NCI-H1436 (cell line): ENCODE results near the gene INPP4B.
"Not testable (repeated sequence)": the region's sequence is repeated elsewhere in the genome, so short reads cannot be mapped to it uniquely, and the experiment has no call there.

Source experiments
- DNase-seq: peaks from one replicate; lab custom pipeline; 2025; lab: John Stamatoyannopoulos, UW

INPP4B gene

GRCh38 chr4:142824368-142824767 is 21.7 kb downstream of the INPP4B start:
- no peak for DNase-seq

- DNase-seq: no peak
These were observed 22.3 kb downstream of the INPP4B start for GRCh38 chr4:142823796-142824195.

GRCh38 chr4:142818476-142818875 is 27.6 kb downstream of the INPP4B start:
- DNase-seq: no peak

GRCh38 chr4:142818031-142818430 is 28.1 kb downstream of the INPP4B start:
- DNase-seq: no peak

- DNase-seq: no peak
These were observed 28.7 kb downstream of the INPP4B start for GRCh38 chr4:142817442-142817841.

- DNase-seq: no peak
These were observed 30.3 kb downstream of the INPP4B start for GRCh38 chr4:142815834-142816233.

GRCh38 chr4:142813388-142813787 is 32.7 kb downstream of the INPP4B start:
- DNase-seq: no peak

GRCh38 chr4:142812091-142812490 is 34.0 kb downstream of the INPP4B start:
- DNase-seq: no peak

- no peak for DNase-seq
These were observed 35.1 kb downstream of the INPP4B start for GRCh38 chr4:142811034-142811433.

- no peak for DNase-seq
These were observed 36.5 kb downstream of the INPP4B start for GRCh38 chr4:142809559-142809958.

- DNase-seq: not testable (repeated sequence)
These were observed 42.2 kb downstream of the INPP4B start for GRCh38 chr4:142803879-142804278.

GRCh38 chr4:142801966-142802365 is 44.1 kb downstream of the INPP4B start:
- DNase-seq: no peak

- DNase-seq: no peak
These were observed 65.0 kb downstream of the INPP4B start for GRCh38 chr4:142781114-142781513.

GRCh38 chr4:142778900-142779299 is 67.2 kb downstream of the INPP4B start:
- no peak for DNase-seq

GRCh38 chr4:142778430-142778829 is 67.7 kb downstream of the INPP4B start:
- no peak for DNase-seq

- no peak for DNase-seq
These were observed 68.9 kb downstream of the INPP4B start for GRCh38 chr4:142777045-142777743.

GRCh38 chr4:142776026-142776425 is 70.1 kb downstream of the INPP4B start:
- DNase-seq: no peak

GRCh38 chr4:142773505-142773904 is 72.6 kb downstream of the INPP4B start:
- no peak for DNase-seq

GRCh38 chr4:142762280-142762679 is 83.8 kb downstream of the INPP4B start:
- no peak for DNase-seq

- DNase-seq: no peak
These were observed 93.8 kb downstream of the INPP4B start for GRCh38 chr4:142752202-142752786.

- DNase-seq: no peak
These were observed 102.8 kb downstream of the INPP4B start for GRCh38 chr4:142743121-142743825.

GRCh38 chr4:142741995-142742394 is 104.1 kb downstream of the INPP4B start:
- no peak for DNase-seq

- no peak for DNase-seq
These were observed 117.9 kb downstream of the INPP4B start for GRCh38 chr4:142728233-142728632.
